GM21825 (cell line): ENCODE results near the gene CLP1.
"Not testable (repeated sequence)": the region's sequence is repeated elsewhere in the genome, so short reads cannot be mapped to it uniquely, and the experiment has no call there.

ENCODE experiments used
- ATAC-seq: cut with Tn5 transposase; IDR thresholded peaks from one replicate; pipeline ENCODE4 v1.9.1; 2021; ENCODE audit warnings: mild to moderate bottlenecking, moderate library complexity; ENCODE audit not compliant: unreplicated experiment

The CLP1 gene

GRCh38 chr11:57640068-57640800 is 17.3 kb upstream of the CLP1 start:
- ATAC-seq, result no peak

DNA sequence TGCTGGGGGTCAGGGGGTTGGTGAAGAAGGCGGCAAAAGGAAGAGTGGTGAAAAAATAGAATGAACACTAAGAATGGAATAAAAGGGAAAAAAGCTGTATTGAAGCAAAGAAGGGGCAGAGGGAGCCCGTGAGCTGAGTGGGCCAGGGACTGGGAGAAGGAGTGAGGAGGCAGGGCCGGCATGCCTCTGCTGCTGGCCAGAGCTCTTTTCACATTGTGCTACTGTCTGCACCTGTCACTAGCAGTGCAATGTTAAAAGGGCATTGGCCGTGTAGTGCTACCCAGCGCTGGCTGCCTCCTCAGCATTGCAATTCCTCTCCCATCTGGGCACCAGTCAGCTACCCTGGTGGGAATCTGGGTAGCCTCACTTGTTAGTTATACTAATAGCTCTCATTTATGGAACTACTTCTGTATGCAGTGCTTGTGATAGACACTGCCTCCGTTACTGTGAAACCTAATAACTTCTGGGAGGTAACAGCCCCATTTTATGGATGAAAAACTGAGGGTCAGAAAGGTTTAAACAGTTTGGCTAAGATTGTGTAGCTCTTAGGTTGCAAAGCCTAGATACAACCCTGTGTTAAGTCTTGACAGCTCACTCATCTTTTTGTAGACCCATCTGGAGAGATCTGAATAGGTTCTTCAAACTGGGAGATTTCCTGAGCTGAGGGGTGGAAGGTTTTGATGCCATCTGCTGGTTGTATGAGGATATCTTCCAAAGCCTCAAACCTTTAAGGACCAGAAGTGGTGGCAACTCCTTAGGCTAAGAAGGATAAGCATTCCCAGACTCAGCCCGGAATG is 16.4 kb upstream of the CLP1 start:
- no peak for ATAC-seq

DNA sequence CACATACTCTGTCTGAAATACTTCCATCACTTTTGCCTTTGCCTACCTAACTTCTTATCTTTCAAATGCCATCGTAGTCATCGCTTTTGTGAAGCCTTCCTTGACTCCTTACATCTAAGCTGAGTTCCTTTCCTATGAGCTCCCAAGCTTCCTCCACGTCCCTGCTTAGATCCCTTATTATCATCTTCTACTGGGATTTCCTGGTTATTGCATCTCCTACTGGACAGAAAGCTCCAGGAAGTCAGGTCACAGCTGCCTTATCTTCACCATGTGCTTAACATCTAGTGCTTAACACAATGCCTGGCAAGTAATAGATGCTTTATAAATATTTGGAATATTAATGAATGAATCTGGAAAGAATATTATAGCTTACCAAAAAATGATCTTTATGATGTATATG is 13.8 kb upstream of the CLP1 start:
- ATAC-seq, result no peak

DNA sequence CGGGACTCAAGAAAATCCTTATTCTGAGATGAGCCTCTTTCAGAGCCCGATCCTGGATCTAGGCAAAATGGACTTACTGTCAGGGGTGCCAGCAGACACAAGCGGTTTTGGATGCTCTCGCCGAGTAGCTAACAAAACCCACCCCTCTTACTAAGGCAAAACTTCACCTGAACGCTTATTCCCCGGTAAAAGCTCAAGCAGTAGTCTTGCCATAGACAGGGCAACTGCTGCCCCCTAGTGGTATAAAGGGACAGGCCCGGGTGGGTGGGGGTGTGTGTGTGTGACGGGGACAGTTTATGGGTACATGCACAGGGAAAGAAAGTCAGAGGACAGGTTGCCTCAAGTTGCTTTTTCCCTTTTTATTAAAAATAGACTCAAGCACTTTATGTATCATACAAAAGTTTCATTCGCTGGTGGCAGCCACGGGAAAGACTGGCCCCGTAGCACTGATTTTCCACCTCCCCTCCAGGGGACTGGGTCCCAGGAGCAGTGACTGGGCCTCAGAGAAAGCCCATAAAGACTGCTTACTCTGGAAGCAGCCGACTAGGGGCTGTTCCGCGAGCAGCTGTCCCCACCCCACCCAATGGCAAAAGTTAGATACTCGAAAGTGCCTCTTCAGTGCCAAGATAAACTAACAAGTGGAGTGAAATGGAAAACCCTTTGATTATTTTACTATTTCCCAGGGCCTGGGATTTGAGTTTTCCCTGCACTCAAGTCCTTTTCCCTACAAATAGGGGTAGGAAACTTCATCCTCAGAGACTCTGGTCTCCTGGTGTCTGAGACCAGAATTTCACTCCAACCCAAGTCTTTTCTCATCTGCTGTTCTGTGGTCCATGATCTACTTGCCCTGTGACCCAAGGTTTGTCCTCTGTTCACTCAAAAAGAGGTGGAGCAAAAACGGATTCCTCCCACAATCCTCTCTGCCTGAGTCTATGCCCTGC is 12.5 kb upstream of the CLP1 start:
- ATAC-seq, result peak; percentile 67

- ATAC-seq, result no peak
These were observed 11.9 kb upstream of the CLP1 start for GRCh38 chr11:57645689-57646085.

- ATAC-seq, result no peak
These were observed 11.3 kb upstream of the CLP1 start for GRCh38 chr11:57646194-57646798.

DNA sequence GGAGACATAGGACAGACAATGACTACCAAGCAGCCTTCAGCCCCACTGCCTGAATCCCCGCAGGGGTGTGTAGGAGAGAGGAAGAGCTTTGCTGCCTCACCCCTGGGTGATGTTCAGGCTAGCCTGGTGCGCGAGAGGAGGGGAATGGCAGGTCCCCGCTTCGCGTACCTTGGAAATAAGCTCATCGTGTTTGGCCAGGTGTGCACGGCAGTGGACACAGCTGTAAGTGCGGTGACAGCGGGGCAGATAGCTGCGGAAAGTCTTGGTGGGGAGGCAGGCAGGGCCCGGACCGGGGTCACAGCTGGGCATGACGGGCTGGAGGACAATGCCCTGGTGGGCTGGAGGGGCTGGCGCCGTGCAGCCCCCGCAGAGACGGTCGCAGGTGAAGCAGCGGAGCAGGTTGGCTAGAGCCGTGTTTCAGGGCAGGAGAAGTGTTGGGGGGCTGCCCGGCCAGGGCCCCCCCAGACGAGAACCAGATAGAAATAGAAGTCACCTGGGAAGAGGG is 10.7 kb upstream of the CLP1 start:
- no peak for ATAC-seq

- no peak for ATAC-seq
These were observed 10.2 kb upstream of the CLP1 start for GRCh38 chr11:57647372-57647771.

- no peak for ATAC-seq
These were observed 9.4 kb upstream of the CLP1 start for GRCh38 chr11:57647960-57648800.

GRCh38 chr11:57648801-57649735 is 8.5 kb upstream of the CLP1 start:
- ATAC-seq, result no peak

DNA sequence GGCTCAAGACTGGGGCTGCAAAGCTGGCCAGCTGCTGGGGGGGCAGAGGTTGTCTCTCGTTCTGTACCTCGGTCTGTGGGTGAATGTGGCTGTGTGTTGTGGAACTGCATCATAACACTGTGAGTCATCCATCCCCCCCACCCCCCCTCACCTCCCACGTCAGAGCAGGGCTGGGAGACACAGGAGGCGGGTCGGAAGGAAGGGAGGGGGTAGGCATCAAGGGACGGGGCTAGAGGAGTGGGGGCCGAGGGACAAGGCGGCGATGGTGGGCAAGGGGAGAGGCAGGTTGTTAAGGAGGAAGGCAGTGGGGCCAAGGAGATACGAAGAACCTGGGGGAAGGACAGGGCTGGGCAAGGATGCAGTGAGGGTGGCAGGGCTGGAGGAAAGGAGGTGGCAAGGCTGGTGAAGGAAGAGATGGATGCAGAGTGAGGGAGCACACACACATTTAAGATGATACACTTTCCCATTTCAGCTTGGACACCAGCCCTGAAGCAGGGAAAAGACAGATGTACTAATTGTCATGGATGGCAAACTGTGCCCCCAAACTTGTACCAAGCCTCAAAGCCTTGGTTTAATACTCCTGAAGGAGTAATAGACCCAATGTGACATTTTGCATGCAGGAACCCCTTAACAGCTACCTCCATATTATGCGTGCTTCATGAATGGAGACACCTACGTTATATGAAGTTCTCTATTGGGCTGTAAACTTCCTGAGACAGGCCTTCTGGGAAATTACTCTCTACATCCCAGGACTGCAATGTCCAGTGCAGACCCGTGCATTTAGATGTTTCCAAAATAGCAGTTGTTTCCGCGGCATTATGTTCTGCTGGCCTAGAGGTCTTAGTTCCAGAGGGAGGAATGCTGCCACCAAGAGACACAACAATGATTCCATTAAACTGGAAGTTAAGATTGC is 7.5 kb upstream of the CLP1 start, which contains the start of gene YPEL4:
TSS of gene YPEL4 (minus strand) at position 87 of the 913 bp plus-strand sequence. CDS start 2,805 bp downstream, outside the sequence.
- no peak for ATAC-seq

GRCh38 chr11:57650739-57651090 is 6.8 kb upstream of the CLP1 start:
- ATAC-seq, result no peak

DNA sequence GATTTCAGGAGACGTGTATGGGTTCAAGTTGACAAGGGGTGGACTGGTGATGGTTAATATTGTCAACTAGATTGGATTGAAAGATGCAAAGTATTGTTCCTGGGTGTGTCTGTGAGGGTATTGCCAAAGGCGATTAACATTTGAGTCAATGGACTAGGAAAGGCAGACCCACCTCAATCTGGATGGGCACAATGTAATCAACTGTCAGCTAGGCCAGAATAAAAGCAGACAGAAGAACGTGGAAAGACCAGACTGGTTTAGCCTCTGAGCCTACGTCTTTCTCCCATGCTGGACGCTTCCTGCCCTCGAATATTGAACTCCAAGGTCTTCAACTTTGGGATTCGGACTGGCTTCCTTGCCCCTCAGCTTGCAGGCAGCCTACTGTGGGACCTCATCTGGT is 6.2 kb upstream of the CLP1 start:
- no peak for ATAC-seq

GRCh38 chr11:57652230-57652629 is 5.3 kb upstream of the CLP1 start:
- ATAC-seq, result not testable (repeated sequence)

GRCh38 chr11:57652662-57653061 is 4.9 kb upstream of the CLP1 start:
- ATAC-seq, result no peak

DNA sequence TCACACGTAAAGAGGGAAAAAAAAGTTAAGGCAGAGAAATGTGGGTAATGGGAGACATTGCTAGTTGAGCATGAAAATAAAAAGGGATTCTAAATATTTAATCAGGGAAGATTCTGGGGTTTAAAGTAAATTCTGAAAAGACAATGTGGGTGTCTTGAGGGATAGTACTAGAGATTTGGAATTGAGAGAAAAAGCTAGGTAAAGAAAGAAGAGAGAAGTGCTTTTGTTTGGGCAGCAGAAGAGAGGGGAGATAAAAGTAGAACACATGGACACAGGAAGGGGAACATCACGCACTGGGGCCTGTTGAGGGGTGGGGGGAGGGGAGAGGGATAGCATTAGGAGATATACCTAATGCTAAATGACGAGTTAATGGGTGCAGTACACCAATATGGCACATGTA is 4.4 kb upstream of the CLP1 start:
- ATAC-seq, result no peak

DNA sequence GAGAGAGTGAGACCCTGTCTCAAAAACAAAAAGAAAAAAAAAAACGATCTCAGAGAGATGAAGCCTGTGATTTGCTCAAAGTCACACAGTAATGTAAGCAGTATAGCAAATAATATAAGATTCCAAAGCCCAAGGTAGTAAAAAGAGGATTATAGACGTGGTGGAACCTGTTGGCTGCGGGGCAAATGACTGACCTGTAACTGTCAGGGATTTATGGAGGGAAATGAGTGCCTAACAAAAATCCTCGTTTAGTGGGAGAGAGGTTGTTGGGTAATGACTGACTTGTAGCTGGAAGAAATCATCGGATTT is 723 bp upstream of the CLP1 start:
- no peak for ATAC-seq

- no peak for ATAC-seq
These were observed 430 bp downstream of the CLP1 start for GRCh38 chr11:57658023-57658361.
